GM12801 (cell line): ENCODE results near the gene UFD1.

ENCODE experiments used
- TF ChIP-seq, protein P1 (sequence below): IDR thresholded peaks from one replicate; pipeline ENCODE4 v1.5.1; 2011; ENCODE audit warnings: control low read depth; ENCODE audit not compliant: insufficient read length; ENCODE audit errors: extremely low read depth

The UFD1 gene

DNA sequence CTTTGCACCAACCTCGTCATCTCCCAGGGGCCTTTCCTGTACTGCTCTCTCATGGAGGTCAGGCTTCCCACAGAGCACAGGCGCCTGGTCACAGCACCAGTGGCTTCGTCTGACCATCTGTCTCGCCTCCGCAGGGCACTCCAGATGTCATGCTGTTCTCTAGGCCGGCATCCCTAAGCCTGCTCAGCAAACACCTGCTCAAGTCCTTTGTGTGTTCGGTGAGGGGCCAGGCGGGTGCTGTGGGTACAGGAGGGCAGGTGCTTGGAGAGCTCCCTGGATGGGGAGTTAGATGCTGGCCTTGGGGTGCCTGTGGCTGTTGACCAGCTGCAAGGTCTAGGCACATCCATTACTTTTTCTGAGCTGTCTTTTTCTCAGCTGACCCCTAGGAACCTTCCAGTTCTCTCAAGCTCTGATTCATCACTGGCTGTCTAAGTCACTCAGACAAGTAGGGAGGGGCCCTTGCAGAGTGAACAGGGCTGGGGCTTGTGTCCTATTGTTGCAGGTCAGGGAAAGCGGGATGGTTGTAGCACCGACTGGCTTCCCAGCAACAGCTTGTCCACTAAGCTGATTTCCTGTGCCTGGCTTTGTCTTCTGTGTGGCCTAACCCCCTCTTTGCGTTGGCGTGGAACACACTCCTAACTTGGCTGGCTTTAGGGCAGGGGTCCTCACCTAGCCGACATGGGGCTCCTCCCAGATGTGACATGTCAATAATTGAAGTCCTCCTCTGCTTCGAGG is 36.0 kb upstream of the UFD1 start:
- TF ChIP-seq, protein P1, sequence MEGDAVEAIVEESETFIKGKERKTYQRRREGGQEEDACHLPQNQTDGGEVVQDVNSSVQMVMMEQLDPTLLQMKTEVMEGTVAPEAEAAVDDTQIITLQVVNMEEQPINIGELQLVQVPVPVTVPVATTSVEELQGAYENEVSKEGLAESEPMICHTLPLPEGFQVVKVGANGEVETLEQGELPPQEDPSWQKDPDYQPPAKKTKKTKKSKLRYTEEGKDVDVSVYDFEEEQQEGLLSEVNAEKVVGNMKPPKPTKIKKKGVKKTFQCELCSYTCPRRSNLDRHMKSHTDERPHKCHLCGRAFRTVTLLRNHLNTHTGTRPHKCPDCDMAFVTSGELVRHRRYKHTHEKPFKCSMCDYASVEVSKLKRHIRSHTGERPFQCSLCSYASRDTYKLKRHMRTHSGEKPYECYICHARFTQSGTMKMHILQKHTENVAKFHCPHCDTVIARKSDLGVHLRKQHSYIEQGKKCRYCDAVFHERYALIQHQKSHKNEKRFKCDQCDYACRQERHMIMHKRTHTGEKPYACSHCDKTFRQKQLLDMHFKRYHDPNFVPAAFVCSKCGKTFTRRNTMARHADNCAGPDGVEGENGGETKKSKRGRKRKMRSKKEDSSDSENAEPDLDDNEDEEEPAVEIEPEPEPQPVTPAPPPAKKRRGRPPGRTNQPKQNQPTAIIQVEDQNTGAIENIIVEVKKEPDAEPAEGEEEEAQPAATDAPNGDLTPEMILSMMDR: no peak

DNA sequence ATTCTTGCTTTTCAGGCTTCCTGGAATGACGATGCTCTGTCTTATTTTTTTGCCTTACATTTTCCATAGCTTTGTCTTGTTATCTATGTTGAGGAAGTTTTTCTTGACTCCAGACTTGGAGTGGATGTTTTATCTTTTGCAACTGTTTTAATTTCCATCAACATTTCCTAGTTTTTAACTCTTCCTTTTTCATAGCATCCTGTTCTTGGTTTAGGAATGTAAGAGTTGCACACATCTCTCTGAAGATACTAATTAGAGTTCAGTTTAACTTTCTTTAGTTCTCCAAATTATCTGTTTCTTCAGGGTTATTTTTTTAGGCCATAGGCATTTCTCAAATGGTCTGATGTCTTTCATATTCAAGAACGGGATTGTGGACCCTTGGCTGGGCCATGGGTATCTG is 34.8 kb upstream of the UFD1 start:
- TF ChIP-seq, protein P1: no peak

DNA sequence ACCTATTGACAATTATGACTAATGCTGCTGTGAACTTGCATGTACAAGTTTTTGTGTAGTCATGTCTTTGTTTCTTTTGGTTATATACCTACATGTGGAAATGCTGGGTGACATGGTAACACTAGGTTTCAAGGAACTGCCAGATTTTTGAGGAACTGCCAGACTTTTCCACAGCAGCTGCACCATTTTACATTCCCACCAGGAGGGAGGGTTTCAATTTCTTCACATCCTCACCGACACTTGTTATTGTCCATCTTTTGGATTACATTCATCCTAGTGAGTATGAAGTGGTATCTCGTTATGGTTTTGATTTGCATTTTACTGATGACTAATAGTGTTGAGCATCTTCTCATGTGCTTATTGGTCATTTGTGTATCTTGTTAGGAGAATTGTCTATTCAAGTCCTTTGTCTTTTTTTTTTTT is 31.9 kb upstream of the UFD1 start:
- TF ChIP-seq, protein P1: no peak

DNA sequence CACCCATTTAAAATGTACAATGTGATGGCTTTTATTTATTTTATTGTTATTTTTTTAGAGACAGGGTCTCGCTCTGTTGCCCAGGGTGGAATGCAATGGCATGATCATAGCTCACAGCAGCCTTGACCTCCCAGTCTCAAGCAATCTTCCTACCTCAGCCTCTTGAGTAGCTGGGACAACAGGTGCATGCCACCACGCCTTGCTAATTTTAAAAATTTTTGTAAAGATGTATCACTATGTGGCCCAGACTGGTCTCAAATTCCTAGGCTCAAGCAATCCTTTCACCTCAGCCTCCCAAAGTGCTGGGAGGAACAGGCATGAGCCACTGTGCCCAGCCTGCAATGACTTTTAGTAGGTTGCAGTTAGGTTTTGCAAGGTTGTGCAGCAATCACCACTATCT is 30.9 kb upstream of the UFD1 start:
- TF ChIP-seq, protein P1: no peak

DNA sequence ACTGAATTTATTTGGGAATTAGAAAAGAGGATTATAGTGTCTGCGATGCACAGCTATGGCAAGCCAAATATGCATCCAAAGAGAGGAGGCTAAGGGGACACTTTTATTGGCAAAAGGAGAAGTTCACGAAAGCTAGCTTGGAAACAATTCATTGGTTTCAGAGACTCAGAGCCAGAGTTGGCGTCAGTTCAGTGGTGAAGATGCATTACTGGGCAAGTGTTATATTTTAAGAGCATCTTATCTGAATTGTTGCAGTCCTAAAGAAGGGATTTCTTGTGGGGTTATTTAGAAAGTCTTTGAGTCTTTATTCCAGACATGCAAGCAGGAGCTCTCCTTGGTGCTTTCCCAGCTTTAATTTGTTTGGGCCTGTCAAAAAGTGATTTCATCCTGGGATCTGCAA is 30.2 kb upstream of the UFD1 start:
- TF ChIP-seq, protein P1: no peak

DNA sequence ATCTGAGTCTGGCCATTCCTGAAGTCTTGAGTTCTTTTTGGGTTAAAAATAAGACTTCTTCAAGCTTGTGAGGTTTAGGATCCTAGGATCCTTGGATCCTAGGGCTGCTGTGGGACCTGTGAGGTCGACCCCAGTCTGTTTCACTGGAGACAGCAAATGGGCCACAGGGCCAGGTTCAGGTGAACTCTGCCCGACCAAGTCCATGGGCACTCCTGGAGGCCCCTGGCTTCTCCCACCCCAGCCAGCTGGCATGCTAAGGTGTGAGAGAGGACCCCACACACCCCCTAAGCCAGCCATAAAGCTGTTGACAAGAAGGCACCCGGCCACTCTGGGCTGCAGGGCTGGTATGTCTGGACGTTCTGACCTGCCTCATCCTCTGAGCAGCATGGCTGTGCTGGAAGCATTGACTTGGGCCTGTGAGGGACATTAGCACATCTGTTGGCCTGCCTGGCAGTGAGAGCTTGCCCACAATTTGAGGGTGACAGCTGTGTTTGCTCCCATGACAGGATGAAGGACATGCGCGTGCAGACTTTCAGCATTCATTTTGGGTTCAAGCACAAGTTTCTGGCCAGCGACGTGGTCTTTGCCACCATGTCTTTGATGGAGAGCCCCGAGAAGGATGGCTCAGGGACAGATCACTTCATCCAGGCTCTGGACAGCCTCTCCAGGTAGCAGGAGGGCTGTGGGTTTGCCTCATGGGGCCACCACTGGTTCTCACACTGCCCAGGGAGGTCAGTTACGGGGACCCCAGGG is 29.2 kb upstream of the UFD1 start:
- TF ChIP-seq, protein P1: no peak

DNA sequence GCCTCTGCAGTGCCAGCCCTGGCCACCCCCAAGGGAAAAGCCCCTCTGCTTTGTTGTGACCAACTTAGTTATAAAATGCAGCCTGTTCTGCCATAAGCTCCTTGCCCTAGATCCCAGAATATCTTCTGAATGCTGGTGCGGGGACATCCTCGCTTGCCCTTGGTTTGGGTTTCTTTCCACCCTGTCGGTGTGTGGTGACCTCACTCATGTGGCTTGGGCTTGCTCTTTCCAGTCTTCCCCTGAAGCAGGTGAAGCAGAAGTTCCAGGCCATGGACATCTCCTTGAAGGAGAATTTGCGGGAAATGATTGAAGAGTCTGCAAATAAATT is 28.5 kb upstream of the UFD1 start:
- TF ChIP-seq, protein P1: no peak
